ENCODE results near the gene HMGN4. TPM values are rescaled to one million over a fixed set of nuclear protein-coding genes. Genes with fewer than 3 reads are reported as not detected.

HMGN4 gene
- total and polyA plus RNA-seq, 2 donors (not counting 3 experiments of a cell fraction or from before 2014, with no cell fraction given): 13.1 to 36.9 TPM

DNA sequence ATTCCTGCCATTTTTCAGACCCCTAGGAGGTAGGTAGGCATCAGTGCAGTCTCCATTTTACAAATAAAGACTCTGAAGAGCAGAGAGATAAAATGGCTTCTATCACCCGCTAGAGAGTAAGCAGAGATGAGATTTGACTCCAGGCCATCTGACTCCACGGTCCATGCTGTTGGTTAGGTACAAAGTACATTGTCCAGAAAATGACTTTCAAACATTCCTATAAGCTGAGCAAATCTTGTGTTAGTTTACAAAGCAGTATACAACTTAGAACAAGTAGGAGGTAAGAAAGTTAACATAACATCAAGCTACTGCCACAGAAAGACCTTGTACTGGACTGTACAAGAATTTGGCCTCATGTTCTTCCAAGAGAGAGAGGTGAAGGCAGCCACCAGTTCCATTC lies 23.2 kb upstream of the HMGN4 start:
- H3K27ac ChIP-seq (ENCODE audit: insufficient read depth, low read depth, low read length): no peak overlapping the region
- DNase-seq (ENCODE audit: low read depth, low spot score) (no peak), FAIRE-seq (no peak)
- peaks cover 2 to 5% of the 10 kb centered on the region in 2 experiments for H3K27me3 ChIP-seq (ENCODE audit: control insufficient read depth in 2 of 2, insufficient read depth in 2 of 2, low read length in 2 of 2)
- H3K79me2 ChIP-seq (ENCODE audit: control insufficient read depth, insufficient read depth, low read length): no peaks in the 10 kb centered on the region
- H3K9me3 ChIP-seq (replicated peaks; ENCODE audit: control insufficient read depth, insufficient read depth, low read length): no peaks in the 10 kb centered on the region
- POLR2A ChIA-PET: no interaction called here
- dilution Hi-C loops (cut with MboI; ENCODE audit: extremely low pct_ligation_motif_present, low sequenced_read_pairs) (no loop called here), intact Hi-C loops (cut with micrococcal nuclease) (no loop called here)
- H3K36me3 ChIP-seq (ENCODE audit: control insufficient read depth in 2 of 2, extremely low read depth in 1 of 2, insufficient read depth in 2 of 2, low read length in 2 of 2): no peaks in the 10 kb centered on the region
- H3K9ac ChIP-seq (replicated peaks; ENCODE audit: extremely low read depth, insufficient read depth, low read length): no peak overlapping the region
- H3K4me3 ChIP-seq (replicated peaks in 1 of 3; ENCODE audit: insufficient read depth in 1 of 3, low read depth in 1 of 3, low read length in 3 of 3): no peak overlapping the region
- CTCF ChIA-PET: interaction anchor here (1.6 kb wide), 2 partner anchors 41 to 173 kb away, joined by 3 to 5 read pairs; no protein-coding TSS in a partner anchor
- no peak for TF ChIP-seq JUN (IDR thresholded peaks at IDR 0.05; ENCODE audit: borderline replicate concordance, insufficient read depth, insufficient read length, low read depth)
- TF ChIP-seq MYC (IDR thresholded peaks at IDR 0.05; ENCODE audit: low read depth, low read length): no peak
- TF ChIP-seq, protein P1, sequence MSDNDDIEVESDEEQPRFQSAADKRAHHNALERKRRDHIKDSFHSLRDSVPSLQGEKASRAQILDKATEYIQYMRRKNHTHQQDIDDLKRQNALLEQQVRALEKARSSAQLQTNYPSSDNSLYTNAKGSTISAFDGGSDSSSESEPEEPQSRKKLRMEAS (IDR thresholded peaks at IDR 0.05; ENCODE audit: insufficient read depth, insufficient read length): no peak
- TF ChIP-seq GATA2 (IDR thresholded peaks at IDR 0.05; ENCODE audit: insufficient read depth, insufficient read length, low read depth, low read length): no peak
- no peak for TF ChIP-seq POLR2AphosphoS5 (IDR thresholded peaks at IDR 0.05; ENCODE audit: insufficient read depth, low read depth, low read length)
- no peak for TF ChIP-seq POLR2A (IDR thresholded peaks at IDR 0.05; ENCODE audit: low read depth, low read length)
- no peak for TF ChIP-seq CTCF (IDR thresholded peaks at IDR 0.05; ENCODE audit: extremely low read depth in 1 of 2, insufficient read depth in 1 of 2, low read depth in 1 of 2, low read length in 2 of 2)
- no peak for TF ChIP-seq EZH2 (IDR thresholded peaks at IDR 0.05; ENCODE audit: borderline replicate concordance, low read depth, low read length, severe bottlenecking)
- no peak for TF ChIP-seq FOS (IDR thresholded peaks at IDR 0.05; ENCODE audit: borderline replicate concordance, insufficient read depth, low read length)
- H2AFZ ChIP-seq (ENCODE audit: low read depth, low read length): no peak overlapping the region
- H4K20me1 ChIP-seq (replicated peaks; ENCODE audit: control insufficient read depth, extremely low read depth, insufficient read depth, low read length): no peaks in the 10 kb centered on the region
- no peaks in the 10 kb centered on the region for H3K9me1 ChIP-seq (replicated peaks; ENCODE audit: control insufficient read depth, extremely low read depth, insufficient read depth, low read length)
- BruUV-seq (replicated peaks): no TSS peak
- H3K4me1 ChIP-seq (ENCODE audit: control insufficient read depth, extremely low read depth, insufficient read depth, low read length): peaks cover under 1% of the 10 kb centered on the region
- H3K4me2 ChIP-seq (ENCODE audit: insufficient read depth, low read length): no peak overlapping the region
